Activated CD4-positive, alpha-beta T cell treated with anti-CD3 and anti-CD28 coated beads, Interleukin-2, Interleukin-4, amounts not matched to agents 100 ng/mL and 50 ng/mL, durations not matched to agents 16 hours and 8 hours (primary cell): ENCODE data around the gene DENND4C.
"Not testable (repeated sequence)": the region's sequence is repeated elsewhere in the genome, so short reads cannot be mapped to it uniquely, and the experiment has no call there.

ENCODE experiments used
- DNase-seq: peaks from one replicate; pipeline ENCODE4 v3.0.0-alpha.2; 2020; ENCODE audit warnings: low spot score

DENND4C gene

GRCh38 chr9:19230355-19231125, at the start of gene DENND4C:
Gene DENND4C (plus strand): TSS chr9:19230693. CDS start chr9:19276175, 45,482 bp downstream.
- DNase-seq, result peak; percentile 81

DNA sequence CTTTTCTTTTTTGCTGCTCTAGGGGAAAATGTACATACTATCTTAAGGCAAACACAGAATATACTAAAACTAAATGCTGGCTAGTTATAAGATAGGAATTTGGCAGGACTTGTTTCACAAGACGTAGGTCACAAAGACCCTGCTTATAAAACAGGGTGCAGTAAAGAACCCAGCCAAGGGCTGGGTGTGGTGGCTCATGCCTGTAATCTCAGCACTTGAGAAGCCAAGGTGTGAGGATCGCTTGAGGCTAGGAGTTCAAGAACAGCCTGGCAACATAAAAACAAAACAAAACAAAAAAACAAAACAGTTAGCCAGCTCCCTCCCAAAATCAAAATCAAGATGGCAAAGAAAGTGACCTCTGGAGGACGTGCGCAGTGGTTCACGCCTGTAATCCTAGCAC, 49.5 kb upstream of the DENND4C start:
- DNase-seq, result no peak

GRCh38 chr9:19181561-19181960, 48.9 kb upstream of the DENND4C start:
- no peak for DNase-seq

DNA sequence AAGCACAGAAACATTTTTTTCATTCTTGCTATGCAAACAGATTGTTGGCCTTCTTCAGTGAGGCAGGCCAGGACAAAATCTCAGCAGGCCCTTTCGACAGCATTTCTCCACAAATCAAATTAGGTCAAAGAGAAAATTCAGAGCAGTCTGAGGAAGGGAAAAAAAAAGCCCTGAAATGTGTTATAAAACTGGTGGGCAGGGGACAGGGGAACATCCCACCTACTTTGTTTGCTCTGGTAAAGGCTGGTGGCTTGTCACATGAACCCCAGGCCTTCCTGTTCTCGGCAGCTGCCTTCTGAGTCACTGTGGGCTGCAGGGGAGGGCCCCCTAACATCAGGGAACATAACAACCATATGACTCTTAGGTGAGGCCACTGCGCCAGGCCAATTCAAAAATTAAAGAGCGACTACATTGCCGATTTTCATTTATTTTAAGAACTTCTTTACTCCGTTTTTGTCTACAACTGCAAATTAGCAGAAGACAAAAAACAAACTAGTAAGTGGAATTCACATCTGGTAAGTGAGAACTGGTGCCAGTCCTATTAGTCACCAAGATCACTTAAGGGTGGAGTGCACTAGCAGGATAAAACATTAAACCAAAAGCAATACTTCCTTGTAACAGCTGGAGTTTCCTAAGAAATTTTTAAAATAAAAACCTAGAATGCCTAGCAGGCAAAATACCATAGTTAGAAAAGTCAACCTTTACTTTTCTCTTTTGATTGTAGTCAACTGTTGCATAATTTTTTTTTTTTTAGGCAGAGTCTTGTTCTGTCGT, 46.2 kb upstream of the DENND4C start:
- peak; percentile 90 for DNase-seq

GRCh38 chr9:19185191-19185590, 45.3 kb upstream of the DENND4C start:
- no peak for DNase-seq

GRCh38 chr9:19186232-19186631, 44.3 kb upstream of the DENND4C start:
- DNase-seq, result no peak

DNA sequence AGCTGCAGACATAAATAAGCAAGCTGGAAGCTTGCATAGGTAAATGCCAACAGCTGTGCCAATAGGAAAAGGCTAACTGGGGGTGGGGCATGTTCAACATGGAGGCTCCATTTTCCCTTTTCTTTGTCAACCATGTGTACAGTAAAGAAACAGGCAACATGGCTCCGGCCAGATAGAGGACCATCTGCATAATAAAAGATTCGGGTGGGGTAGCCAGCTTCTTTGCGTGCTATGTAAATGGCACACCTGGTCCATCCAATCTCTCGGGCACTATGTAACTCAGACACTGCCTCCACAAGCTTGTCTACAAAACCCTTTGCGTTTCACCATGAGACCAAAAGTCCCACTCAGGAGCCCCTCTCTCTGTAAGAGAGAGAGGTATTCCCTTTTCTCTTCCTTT, 41.7 kb upstream of the DENND4C start:
- DNase-seq, result no peak

DNA sequence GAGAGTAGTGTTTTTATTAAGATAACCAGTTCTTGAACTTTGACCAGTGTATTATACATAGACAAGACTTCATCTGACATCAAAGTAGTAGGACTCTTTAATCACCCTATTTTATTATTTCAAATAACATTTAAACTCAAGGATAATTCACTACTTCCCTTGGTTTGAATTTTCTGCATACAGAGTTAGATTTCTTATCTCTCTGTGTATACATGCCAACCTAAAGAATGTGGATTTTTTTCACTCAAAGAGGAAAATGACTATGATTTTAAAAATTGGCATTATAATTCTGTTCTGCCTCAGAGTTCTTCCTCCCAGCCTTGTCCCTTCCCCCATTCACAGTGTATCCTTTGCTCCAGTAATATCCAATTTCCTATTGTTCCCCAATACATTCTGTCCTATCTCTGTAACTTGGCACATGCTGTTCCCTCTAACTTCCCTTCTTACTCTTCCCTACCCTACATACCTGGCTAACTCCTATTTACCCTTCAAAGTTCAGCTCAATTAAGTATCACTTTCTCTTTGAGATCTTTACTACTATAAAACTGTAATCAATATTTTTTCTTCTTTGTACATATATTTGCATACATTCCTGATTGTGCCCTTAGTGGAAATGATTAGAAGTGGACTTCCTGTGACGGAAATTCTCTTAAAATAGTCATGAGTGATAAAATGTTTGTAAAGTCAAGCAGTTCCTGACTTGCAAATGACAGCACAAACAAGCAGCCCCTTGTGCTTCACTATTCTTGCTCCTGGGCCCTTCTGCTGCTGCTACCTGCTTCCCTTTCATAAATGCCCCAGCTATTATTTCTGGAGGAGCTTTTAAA, 38.1 kb upstream of the DENND4C start:
- DNase-seq, result no peak

GRCh38 chr9:19193029-19193324, 37.5 kb upstream of the DENND4C start:
- no peak for DNase-seq

DNA sequence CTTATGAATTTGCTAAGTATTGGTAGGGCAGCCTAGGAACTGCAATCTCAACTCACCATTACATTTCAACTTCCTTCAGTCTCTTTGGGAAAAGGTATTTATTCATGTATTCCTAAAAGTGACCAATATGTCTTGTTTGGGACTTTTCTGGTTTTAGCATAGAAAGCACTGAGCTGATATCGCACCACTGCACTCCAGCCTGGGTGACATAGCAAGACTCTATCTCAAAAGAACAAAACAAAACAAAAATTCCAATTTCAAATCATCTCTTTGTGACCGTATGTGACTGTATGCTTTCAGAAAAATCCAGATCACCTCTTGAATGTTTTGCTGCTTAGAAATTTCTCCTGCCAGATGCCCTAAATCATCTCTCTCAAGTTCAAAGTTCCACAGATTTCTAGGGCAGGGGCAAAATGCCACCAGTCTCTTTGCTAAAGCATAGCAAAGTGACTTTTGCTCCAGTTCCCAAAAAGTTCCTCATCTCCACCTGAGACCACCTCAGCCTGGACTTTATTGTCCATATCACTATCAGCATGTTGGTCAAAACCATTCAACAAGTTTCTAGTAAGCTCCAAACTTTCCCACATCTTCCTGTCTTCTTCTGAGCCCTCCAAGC, 37.0 kb upstream of the DENND4C start:
- not testable (repeated sequence) for DNase-seq

- DNase-seq, result no peak
Observed at GRCh38 chr9:19198406-19198805, 32.1 kb upstream of the DENND4C start.

- DNase-seq, result peak; percentile 19
Observed at GRCh38 chr9:19199012-19199411, 31.5 kb upstream of the DENND4C start.

GRCh38 chr9:19200229-19200628, 30.3 kb upstream of the DENND4C start:
- DNase-seq, result no peak

DNA sequence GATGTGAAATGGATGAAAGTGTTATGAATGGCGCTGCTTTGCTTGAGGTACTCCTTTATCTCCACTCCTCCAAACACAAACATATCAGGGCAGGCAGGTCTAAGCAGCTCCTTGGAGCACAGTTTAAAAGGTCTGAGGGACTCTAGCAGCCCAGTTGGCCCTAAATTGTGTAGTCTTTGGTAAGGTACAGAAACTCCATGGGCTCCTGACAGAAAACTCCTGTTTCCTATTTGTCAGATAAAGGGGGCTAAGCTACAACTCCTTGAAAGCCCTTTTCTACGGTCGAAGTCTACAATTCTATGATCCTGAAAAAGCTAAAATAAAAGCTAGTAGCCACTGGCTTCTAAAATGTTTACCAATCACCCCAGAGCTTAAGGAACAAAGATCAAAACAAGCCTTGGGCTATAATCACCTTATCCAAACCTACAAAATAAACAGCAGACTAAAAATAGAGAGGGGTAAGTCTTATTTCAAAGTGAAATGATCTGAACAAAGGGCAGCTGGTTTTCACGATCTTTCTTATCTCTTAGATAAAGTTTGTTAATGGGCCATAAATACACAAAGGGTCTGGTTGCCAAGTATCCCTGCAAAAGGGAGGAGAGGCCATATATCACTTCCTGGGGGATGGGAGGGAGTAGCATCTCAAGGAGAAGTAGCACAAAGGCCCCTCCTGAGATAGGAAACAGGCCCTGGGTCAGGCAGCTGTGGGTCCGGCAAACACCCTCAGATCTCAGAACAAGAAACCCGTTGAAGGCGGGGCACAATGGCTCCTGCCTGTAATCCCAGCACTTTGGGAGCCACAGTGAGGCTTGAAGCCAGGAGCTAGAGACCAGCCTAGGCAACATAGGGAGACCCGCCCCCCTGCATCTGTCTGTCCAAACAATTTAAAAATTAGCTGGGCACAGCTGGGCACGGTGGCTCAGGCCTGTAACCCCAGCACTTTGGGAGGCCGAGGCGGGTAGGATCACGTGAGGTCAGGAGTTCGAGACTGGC, 28.3 kb upstream of the DENND4C start:
- no peak for DNase-seq

DNA sequence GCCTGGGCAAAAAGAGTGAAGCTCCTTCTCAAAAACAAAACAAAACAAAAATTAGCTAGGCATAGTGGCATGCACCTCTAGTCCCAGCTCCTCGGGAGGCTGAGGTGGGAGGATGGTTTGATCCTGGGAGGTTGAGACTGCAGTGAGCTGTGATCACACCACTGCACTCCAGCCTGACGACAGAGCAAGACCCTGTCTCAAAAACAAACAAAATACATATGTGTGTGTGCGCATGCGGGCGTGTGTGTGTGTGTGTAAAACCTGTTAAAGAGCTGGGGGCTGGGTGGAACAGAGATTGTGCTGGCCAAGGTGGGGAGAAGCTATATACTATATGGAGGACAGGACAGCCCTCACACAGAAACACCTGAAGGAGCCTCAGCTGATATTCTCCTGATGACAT, 27.4 kb upstream of the DENND4C start:
- DNase-seq, result no peak

DNA sequence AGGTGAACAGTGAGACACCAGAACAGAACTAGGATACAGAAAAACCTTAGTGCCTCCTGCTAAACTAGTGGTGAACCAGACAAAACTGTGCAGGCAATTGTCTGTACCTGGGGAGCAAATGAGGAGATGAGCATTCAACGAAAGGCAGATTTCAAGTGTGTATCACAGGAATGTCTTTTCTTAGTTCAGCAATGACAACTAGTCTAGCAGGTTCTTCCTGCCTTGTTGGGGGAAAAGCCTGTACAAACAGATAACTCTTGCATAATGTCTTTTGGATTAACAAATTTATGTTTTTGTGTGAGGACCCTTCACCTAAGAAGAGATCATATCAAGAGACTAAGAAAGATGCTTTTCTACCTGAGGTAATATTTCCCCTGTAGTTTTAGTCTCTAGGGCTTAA, 21.8 kb upstream of the DENND4C start:
- DNase-seq, result no peak

GRCh38 chr9:19209188-19209587, 21.3 kb upstream of the DENND4C start:
- DNase-seq, result no peak

DNA sequence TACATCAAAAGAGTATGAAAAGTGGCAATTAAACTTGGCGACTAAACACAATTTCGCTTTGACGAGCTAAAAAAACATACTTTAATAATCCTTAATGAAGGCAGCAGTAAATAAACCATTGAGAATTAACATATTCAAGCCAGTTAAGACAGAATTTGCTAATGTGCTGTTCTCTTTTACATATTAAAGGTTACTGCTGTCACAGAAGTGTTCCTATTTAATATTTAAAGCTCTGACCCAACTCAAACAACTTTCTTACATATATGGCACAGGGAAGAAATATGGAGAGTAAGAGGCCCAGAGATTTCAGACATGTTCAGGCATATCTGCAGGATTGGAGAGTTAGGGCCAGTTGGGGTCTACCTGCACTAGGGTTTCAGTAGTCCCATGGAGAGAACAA, 16.7 kb upstream of the DENND4C start:
- no peak for DNase-seq

GRCh38 chr9:19216466-19216865, 14.0 kb upstream of the DENND4C start:
- DNase-seq, result no peak

DNA sequence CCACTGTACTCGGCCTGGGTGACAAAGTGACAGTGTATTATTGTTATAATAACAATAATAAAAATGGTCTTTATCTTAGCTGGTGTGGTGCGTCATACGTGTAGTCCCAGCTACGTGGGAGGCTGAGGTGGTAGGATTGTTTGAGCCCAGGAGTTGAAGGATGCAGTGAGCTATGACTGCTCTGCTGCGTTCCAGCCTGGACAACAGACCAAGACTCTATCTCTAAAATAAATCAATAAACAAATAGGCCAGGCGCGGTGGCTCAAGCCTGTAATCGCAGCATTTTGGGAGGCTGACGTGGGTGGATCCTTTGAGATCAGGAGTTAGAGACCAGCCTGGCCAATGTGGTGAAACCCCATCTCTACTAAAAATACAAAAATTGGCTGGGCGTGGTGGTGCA, 9.2 kb upstream of the DENND4C start:
- DNase-seq, result no peak

- DNase-seq, result no peak
Observed at GRCh38 chr9:19223724-19224123, 6.8 kb upstream of the DENND4C start.
